Neural cell (in vitro differentiated cells): ENCODE data around the gene CEACAM19. TPM values are rescaled to one million over a fixed set of nuclear protein-coding genes. Genes with fewer than 3 reads are reported as not detected.

Source experiments
- H2AFZ ChIP-seq: fragments of 200-600, 300-800 bp; sonication (generic), shearing (Covaris generic); 2 replicates; pipeline ENCODE4 v1.6.0; 2014; ENCODE audit warnings: low read depth, mild to moderate bottlenecking, antibody characterized with exemption, low read length, moderate library complexity
- H3F3A ChIP-seq: fragments of 200-600 bp; shearing (Covaris generic); 2 replicates; pipeline ENCODE4 v1.6.1; 2016; ENCODE audit warnings: mild to moderate bottlenecking, moderate library complexity, mixed read lengths, antibody characterized with exemption, low read length; ENCODE audit not compliant: insufficient read depth, poor library complexity, severe bottlenecking
- H3K27ac ChIP-seq: fragments of 200-600, 300-800 bp; sonication (generic), shearing (Covaris generic); 2 replicates; pipeline ENCODE4 v1.5.1; 2014; ENCODE audit warnings: mild to moderate bottlenecking, low read length, moderate library complexity
- H3K27me3 ChIP-seq: fragments of 300-800, 200-600 bp; sonication (generic), shearing (Covaris generic); 2 replicates; pipeline ENCODE4 v1.6.0; 2014; ENCODE audit warnings: mild to moderate bottlenecking, low read depth, low read length, moderate library complexity; ENCODE audit not compliant: insufficient read depth
- H3K36me3 ChIP-seq: fragments of 300-800, 200-600 bp; sonication (generic), shearing (Covaris generic); 2 replicates; pipeline ENCODE4 v1.5.1; 2014; ENCODE audit warnings: mild to moderate bottlenecking, antibody characterized with exemption, low read length, moderate library complexity; ENCODE audit not compliant: insufficient read depth
- H3K4me2 ChIP-seq: fragments of 300-800, 200-600 bp; sonication (generic), shearing (Covaris generic); 2 replicates; pipeline ENCODE4 v1.6.0; 2014; ENCODE audit warnings: mild to moderate bottlenecking, low read length
- H3K4me3 ChIP-seq: fragments of 300-800, 200-600 bp; sonication (generic), shearing (Covaris generic); 2 replicates; pipeline ENCODE4 v1.5.1; 2014; ENCODE audit warnings: mild to moderate bottlenecking, low read length, moderate library complexity
- H3K79me2 ChIP-seq: fragments of 200-600 bp; shearing (Covaris generic); replicated peaks from 2 replicates; pipeline ENCODE4 v1.6.0; 2014; ENCODE audit warnings: mild to moderate bottlenecking, low read length, moderate library complexity; ENCODE audit not compliant: insufficient read depth
- H3K9ac ChIP-seq: fragments of 300-800, 200-600 bp; sonication (generic), shearing (Covaris generic); 2 replicates; pipeline ENCODE4 v1.6.1; 2016; ENCODE audit warnings: mild to moderate bottlenecking, low read length, mixed read lengths
- H3K9me2 ChIP-seq: fragments of 200-600 bp; shearing (Covaris generic); 2 replicates; pipeline ENCODE4 v1.6.1; 2016; ENCODE audit warnings: mild to moderate bottlenecking, low read length, mixed read lengths; ENCODE audit not compliant: insufficient read depth
- H3K9me3 ChIP-seq: fragments of 200-600, 300-800 bp; sonication (generic), shearing (Covaris generic); 2 replicates; pipeline ENCODE4 v1.6.1; 2016; ENCODE audit warnings: mild to moderate bottlenecking, mixed run types, low read length, moderate library complexity, mixed read lengths
- H4K20me1 ChIP-seq: fragments of 200-600 bp; shearing (Covaris generic); 2 replicates; pipeline ENCODE4 v1.6.1; 2016; ENCODE audit warnings: mild to moderate bottlenecking, mixed run types; ENCODE audit not compliant: insufficient read depth
- EP300 ChIP-seq: fragments of 450-650 bp; conservative IDR thresholded peaks from 2 replicates; pipeline ENCODE4 v1.6.1; 2014; ENCODE audit warnings: antibody characterized with exemption, mild to moderate bottlenecking, moderate library complexity; ENCODE audit not compliant: poor library complexity, severe bottlenecking
- EZH2 ChIP-seq: fragments of 200-600, 300-800 bp; shearing (Covaris generic), sonication (generic); IDR thresholded peaks from 2 replicates; pipeline ENCODE4 v1.6.1; 2014; ENCODE audit warnings: antibody characterized with exemption, low read length, borderline replicate concordance, mild to moderate bottlenecking; ENCODE audit not compliant: insufficient read depth, poor library complexity, severe bottlenecking
- MXI1 ChIP-seq: fragments of 450-650 bp; conservative IDR thresholded peaks from 2 replicates; pipeline ENCODE4 v1.6.1; 2014; ENCODE audit warnings: antibody characterized with exemption, mild to moderate bottlenecking; ENCODE audit not compliant: poor library complexity, severe bottlenecking
- POLR2AphosphoS5 ChIP-seq: IDR thresholded peaks from 2 replicates; pipeline ENCODE4 v1.6.1; 2012
- RAD21 ChIP-seq: fragments of 450-650 bp; conservative IDR thresholded peaks from 2 replicates; pipeline ENCODE4 v1.6.1; 2014; ENCODE audit warnings: antibody characterized with exemption, mild to moderate bottlenecking, moderate library complexity
- SMC3 ChIP-seq: fragments of 450-650 bp; conservative IDR thresholded peaks from 2 replicates; pipeline ENCODE4 v1.6.1; 2014; ENCODE audit warnings: antibody characterized with exemption, mild to moderate bottlenecking, moderate library complexity; ENCODE audit not compliant: poor library complexity
- TAF1 ChIP-seq: IDR thresholded peaks from 2 replicates; pipeline ENCODE4 v1.6.1; 2012; ENCODE audit warnings: low read depth
- polyA plus RNA-seq: library from polyadenylated mRNA; depleted of rRNA; stranded (reverse); fragments of >200 nt; gene quantifications from 2 replicates; pipeline ENCODE4 v1.2.3, GENCODE V29; 2014
- TF ChIP-seq, protein P1 (sequence below): IDR thresholded peaks from 2 replicates; pipeline ENCODE4 v1.6.1; 2012; ENCODE audit warnings: borderline replicate concordance
- TF ChIP-seq, protein P2 (sequence below): fragments of 450-650 bp; IDR thresholded peaks from 2 replicates; pipeline ENCODE4 v1.5.1; 2014; ENCODE audit warnings: antibody characterized with exemption, mild to moderate bottlenecking, moderate library complexity; ENCODE audit not compliant: poor library complexity, severe bottlenecking

Gene CEACAM19
- polyA plus RNA-seq, 1 donor from 2014 or later = 1.9 TPM

DNA sequence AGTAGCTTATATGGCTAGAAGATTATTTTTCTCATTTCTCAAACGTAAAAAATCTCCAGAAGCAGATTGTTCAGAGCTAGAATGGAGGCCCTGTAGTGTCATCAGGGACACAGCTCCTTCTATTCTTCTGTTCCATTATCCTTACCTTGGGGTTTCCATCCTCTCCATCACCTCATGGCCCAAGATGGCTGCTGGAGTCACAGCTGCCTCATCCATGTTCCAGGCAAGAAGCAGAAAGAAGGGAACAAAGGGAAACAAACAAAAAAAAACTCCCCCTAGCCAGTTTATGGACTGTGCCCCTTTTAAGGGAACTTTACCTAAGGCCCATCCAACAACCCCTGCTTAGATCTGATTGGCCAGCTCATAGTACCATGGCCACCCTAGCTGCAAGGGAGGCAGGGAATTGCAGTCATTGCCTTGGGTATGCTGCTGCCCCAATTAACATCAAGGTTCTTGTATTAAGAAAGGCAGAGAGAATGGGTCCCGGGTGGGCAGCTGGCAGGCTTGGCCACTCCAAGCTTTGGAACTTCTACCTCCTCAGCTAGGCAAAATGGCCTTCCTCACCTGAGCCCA is 43.4 kb downstream of the CEACAM19 start:
- Histone ChIP-seq H3K79me2 (no peaks in the 10 kb centered on the region), H4K20me1 (no peaks in the 10 kb centered on the region), H3F3A (no peaks in the 10 kb centered on the region), H3K9ac (no peak overlapping the region), H2AFZ (no peak overlapping the region), H3K27me3 (no peaks in the 10 kb centered on the region), H3K36me3 (no peaks in the 10 kb centered on the region), H3K9me2 (no peaks in the 10 kb centered on the region), H3K9me3 (no peaks in the 10 kb centered on the region), H3K4me3 (no peak overlapping the region), H3K27ac (no peak overlapping the region), H3K4me2 (no peak overlapping the region)
- TF ChIP-seq EZH2 = no peak
- no peak for TF ChIP-seq POLR2AphosphoS5
- TF ChIP-seq, protein P1, sequence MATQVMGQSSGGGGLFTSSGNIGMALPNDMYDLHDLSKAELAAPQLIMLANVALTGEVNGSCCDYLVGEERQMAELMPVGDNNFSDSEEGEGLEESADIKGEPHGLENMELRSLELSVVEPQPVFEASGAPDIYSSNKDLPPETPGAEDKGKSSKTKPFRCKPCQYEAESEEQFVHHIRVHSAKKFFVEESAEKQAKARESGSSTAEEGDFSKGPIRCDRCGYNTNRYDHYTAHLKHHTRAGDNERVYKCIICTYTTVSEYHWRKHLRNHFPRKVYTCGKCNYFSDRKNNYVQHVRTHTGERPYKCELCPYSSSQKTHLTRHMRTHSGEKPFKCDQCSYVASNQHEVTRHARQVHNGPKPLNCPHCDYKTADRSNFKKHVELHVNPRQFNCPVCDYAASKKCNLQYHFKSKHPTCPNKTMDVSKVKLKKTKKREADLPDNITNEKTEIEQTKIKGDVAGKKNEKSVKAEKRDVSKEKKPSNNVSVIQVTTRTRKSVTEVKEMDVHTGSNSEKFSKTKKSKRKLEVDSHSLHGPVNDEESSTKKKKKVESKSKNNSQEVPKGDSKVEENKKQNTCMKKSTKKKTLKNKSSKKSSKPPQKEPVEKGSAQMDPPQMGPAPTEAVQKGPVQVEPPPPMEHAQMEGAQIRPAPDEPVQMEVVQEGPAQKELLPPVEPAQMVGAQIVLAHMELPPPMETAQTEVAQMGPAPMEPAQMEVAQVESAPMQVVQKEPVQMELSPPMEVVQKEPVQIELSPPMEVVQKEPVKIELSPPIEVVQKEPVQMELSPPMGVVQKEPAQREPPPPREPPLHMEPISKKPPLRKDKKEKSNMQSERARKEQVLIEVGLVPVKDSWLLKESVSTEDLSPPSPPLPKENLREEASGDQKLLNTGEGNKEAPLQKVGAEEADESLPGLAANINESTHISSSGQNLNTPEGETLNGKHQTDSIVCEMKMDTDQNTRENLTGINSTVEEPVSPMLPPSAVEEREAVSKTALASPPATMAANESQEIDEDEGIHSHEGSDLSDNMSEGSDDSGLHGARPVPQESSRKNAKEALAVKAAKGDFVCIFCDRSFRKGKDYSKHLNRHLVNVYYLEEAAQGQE = no peak
- TF ChIP-seq, protein P2, sequence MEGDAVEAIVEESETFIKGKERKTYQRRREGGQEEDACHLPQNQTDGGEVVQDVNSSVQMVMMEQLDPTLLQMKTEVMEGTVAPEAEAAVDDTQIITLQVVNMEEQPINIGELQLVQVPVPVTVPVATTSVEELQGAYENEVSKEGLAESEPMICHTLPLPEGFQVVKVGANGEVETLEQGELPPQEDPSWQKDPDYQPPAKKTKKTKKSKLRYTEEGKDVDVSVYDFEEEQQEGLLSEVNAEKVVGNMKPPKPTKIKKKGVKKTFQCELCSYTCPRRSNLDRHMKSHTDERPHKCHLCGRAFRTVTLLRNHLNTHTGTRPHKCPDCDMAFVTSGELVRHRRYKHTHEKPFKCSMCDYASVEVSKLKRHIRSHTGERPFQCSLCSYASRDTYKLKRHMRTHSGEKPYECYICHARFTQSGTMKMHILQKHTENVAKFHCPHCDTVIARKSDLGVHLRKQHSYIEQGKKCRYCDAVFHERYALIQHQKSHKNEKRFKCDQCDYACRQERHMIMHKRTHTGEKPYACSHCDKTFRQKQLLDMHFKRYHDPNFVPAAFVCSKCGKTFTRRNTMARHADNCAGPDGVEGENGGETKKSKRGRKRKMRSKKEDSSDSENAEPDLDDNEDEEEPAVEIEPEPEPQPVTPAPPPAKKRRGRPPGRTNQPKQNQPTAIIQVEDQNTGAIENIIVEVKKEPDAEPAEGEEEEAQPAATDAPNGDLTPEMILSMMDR = no peak
- TF ChIP-seq MXI1 = no peak
- TF ChIP-seq SMC3 = no peak
- no peak for TF ChIP-seq EP300
- TF ChIP-seq RAD21 = no peak
- no peak for TF ChIP-seq TAF1

DNA sequence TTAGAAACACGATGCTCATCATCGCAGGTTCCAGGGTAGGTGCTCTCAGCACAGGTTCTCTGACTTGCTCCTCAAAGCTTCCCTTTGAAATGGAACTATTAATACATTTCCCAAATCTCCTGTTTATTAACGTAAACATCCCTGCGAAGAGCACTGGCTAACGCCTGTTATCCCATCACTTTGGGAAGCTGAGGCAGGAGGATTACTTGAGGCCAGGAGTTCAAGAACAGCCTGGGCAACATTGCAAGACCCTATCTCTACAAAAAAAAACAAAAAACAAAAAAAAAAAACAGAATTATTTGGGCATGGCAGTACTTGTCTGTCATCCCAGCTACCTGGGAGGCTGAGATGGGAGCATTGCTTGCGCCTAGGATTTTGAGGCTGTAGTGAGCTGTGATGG is 46.3 kb downstream of the CEACAM19 start:
- Histone ChIP-seq H3K9me3 (no peaks in the 10 kb centered on the region), H3K36me3 (no peaks in the 10 kb centered on the region), H4K20me1 (no peaks in the 10 kb centered on the region), H3K27ac (no peak overlapping the region), H3K27me3 (no peaks in the 10 kb centered on the region), H3K4me3 (no peak overlapping the region), H3K9me2 (no peaks in the 10 kb centered on the region), H3K79me2 (no peaks in the 10 kb centered on the region), H2AFZ (no peak overlapping the region), H3K9ac (no peak overlapping the region), H3K4me2 (no peak overlapping the region), H3F3A (no peaks in the 10 kb centered on the region)
- TF ChIP-seq EZH2 (no peak), EP300 (no peak), POLR2AphosphoS5 (no peak), RAD21 (no peak)
